Measurements from ENCODE around the gene AOC3. TPM values are rescaled to one million over a fixed set of nuclear protein-coding genes. Genes with fewer than 3 reads are reported as not detected.
A peak's percentile ranks its signal among the peaks of the same experiment; 100 is the strongest.

Gene AOC3
- total and polyA plus RNA-seq, 2 of the 13 experiments (the other 11 are each of a cell fraction or from before 2014, with no cell fraction given), result 8.7 to 51.7 TPM

- 0 out of 2 replicates have a peak, but pooled peaks have one; percentile 8 for TF ChIP-seq ZHX1 (CRISPR knock-in tag; IDR thresholded peaks at IDR 0.05; ENCODE audit: low read depth)
- 0 out of 2 replicates have a peak, but pooled peaks have one; percentile 59 for TF ChIP-seq ZNF558 (CRISPR knock-in tag; IDR thresholded peaks at IDR 0.05; ENCODE audit: borderline replicate concordance)
- TF ChIP-seq ZXDC (CRISPR knock-in tag; IDR thresholded peaks at IDR 0.05), result 0 out of 2 replicates have a peak, but pooled peaks have one; percentile 63
- peak; percentile 43; the same call in 1 of the 2 replicates for TF ChIP-seq PHF20 (CRISPR knock-in tag; IDR thresholded peaks at IDR 0.05)
- TF ChIP-seq, protein P1, sequence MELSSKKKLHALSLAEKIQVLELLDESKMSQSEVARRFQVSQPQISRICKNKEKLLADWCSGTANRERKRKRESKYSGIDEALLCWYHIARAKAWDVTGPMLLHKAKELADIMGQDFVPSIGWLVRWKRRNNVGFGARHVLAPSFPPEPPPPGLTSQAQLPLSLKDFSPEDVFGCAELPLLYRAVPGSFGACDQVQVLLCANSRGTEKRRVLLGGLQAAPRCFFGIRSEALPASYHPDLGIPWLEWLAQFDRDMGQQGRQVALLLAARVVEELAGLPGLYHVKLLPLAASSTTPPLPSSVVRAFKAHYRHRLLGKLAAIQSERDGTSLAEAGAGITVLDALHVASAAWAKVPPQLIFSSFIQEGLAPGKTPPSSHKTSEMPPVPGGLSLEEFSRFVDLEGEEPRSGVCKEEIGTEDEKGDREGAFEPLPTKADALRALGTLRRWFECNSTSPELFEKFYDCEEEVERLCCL (CRISPR knock-in tag; IDR thresholded peaks at IDR 0.05; ENCODE audit: borderline replicate concordance), result peak; percentile 80; the same call in 1 of the 2 replicates
- 0 out of 2 replicates have a peak, but pooled peaks have one; percentile 13 for TF ChIP-seq ZIK1 (CRISPR knock-in tag; IDR thresholded peaks at IDR 0.05; ENCODE audit: borderline replicate concordance, low read depth)
- 0 out of 2 replicates have a peak, but pooled peaks have one; percentile 15 for TF ChIP-seq ZNF83 (CRISPR knock-in tag; IDR thresholded peaks at IDR 0.05; ENCODE audit: borderline replicate concordance)
- no peak for TF ChIP-seq KLF16 (CRISPR knock-in tag; IDR thresholded peaks at IDR 0.05)
- 0 out of 2 replicates have a peak, but pooled peaks have one; percentile 23 for TF ChIP-seq ZNF773 (CRISPR knock-in tag; IDR thresholded peaks at IDR 0.05; ENCODE audit: borderline replicate concordance)
- peak; percentile 28; the same call in 1 of the 2 replicates for TF ChIP-seq NFKB2 (CRISPR knock-in tag; IDR thresholded peaks at IDR 0.05; ENCODE audit: borderline replicate concordance)
- TF ChIP-seq ZNF512B (CRISPR knock-in tag; IDR thresholded peaks at IDR 0.05; ENCODE audit: borderline replicate concordance), result peak; percentile 67; the same call in 1 of the 2 replicates
- TF ChIP-seq KLF12 (CRISPR knock-in tag; IDR thresholded peaks at IDR 0.05; ENCODE audit: borderline replicate concordance), result 0 out of 2 replicates have a peak, but pooled peaks have one; percentile 21
These were observed 2.6 kb downstream of the AOC3 start (continued) for GRCh38 chr17:42853597-42853967.

Data from HepG2 (cell line).